ENCODE results near the gene SPESP1.
A peak's percentile ranks its signal among the peaks of the same experiment; 100 is the strongest.

The SPESP1 gene

DNA sequence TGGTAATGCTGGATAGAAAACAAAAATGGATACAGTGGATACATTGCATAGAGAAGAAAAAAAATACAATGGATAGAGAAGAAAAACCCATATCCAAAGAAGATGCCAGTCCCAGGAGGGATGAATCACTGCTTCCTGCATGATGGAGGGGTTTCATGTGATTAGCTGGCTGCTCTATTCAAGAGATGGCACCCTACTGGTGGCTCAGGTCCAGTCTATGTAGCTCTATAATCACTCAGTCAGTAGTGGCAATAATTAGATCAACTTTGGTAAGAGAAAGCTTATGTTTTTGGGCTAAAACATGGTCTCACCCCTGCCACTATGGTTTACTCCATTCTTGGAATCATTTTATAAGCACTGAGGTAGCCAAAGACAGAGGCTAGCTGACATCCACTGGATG is 50.5 kb downstream of the SPESP1 start:
- Histone ChIP-seq H2BK120ac (ENCODE audit: low read depth, low read length) (no peak overlapping the region), H2BK12ac (ENCODE audit: low read length in 2 of 2) (no peak overlapping the region)

DNA sequence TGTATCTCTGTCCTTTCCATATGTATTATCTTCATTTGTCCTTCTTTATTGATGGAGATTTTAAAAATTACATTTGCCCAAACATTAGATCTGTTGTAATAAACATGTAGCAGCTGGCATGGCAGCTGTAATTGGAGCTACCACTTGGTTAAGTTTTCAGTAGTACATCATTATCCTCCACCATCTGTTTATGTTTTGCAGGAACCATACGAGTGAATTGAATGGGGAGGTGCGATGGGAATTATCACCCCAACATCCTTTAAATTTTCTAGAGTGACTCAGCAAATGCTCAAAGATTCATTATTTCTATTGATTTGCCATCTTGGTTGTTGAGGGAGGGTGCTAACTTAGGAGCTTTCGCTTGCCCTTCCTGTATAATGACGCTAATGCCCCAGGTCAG is 51.6 kb downstream of the SPESP1 start:
- Histone ChIP-seq H3K79me1 (replicated peaks; ENCODE audit: low read length, poor library complexity, severe bottlenecking) (no peaks in the 10 kb centered on the region), H3K4me2 (ENCODE audit: low read length, poor library complexity, severe bottlenecking) (no peak overlapping the region), H2BK12ac (ENCODE audit: low read length in 2 of 2) (no peak overlapping the region), H3K27ac (ENCODE audit: low read length, poor library complexity, severe bottlenecking) (no peak overlapping the region), H3K18ac (ENCODE audit: low read depth in 1 of 2, low read length in 2 of 2) (no peak overlapping the region), H3K4me3 (ENCODE audit: insufficient read depth in 1 of 2, low read depth in 1 of 2, low read length in 2 of 2) (no peak overlapping the region), H3K23ac (ENCODE audit: low read length in 2 of 2) (no peak overlapping the region), H3K9me3 (ENCODE audit: control insufficient read depth, low read length) (peaks cover 5% of the 10 kb centered on the region), H2BK15ac (ENCODE audit: low read depth, poor library complexity, severe bottlenecking) (no peak overlapping the region), H3K4me1 (ENCODE audit: control insufficient read depth, insufficient read depth, low read depth, low read length) (peaks cover 3% of the 10 kb centered on the region), H2AFZ (ENCODE audit: low read depth, low read length) (no peak overlapping the region), H4K8ac (ENCODE audit: low read length) (no peak overlapping the region), H3K9ac (ENCODE audit: low read length) (no peak overlapping the region), H3K14ac (ENCODE audit: low read length in 2 of 2) (no peak overlapping the region), H3K36me3 (ENCODE audit: control insufficient read depth in 1 of 2, insufficient read depth in 2 of 2, low read depth in 1 of 2, low read length in 2 of 2) (no peaks in the 10 kb centered on the region), H3K4ac (ENCODE audit: low read depth in 1 of 2, low read length in 2 of 2) (no peak overlapping the region), H2BK5ac (ENCODE audit: low read depth, low read length, poor library complexity, severe bottlenecking) (no peak overlapping the region), H2AK5ac (ENCODE audit: low read length, severe bottlenecking) (no peak overlapping the region), H2BK120ac (ENCODE audit: low read depth, low read length) (no peak overlapping the region), H3K27me3 (ENCODE audit: control insufficient read depth in 1 of 2, insufficient read depth in 1 of 2, low read length in 2 of 2) (peaks cover 17 to 35% of the 10 kb centered on the region in 2 experiments), H4K91ac (ENCODE audit: low read length) (no peak overlapping the region)
- WGBS, result 100% methylated on average over 3 of the region's 4 CpGs
- DNase-seq, result no peak

More for the DNA sequence above, 50.5 kb downstream of the SPESP1 start:
- Histone ChIP-seq H3K9ac (ENCODE audit: low read length) (no peak overlapping the region), H2BK15ac (ENCODE audit: low read depth, poor library complexity, severe bottlenecking) (no peak overlapping the region), H4K91ac (ENCODE audit: low read length) (no peak overlapping the region), H2AK5ac (ENCODE audit: low read length, severe bottlenecking) (no peak overlapping the region), H4K8ac (ENCODE audit: low read length) (no peak overlapping the region), H3K18ac (ENCODE audit: low read depth in 1 of 2, low read length in 2 of 2) (no peak overlapping the region), H3K23ac (ENCODE audit: low read length in 2 of 2) (no peak overlapping the region), H2AFZ (ENCODE audit: low read depth, low read length) (no peak overlapping the region), H3K4me2 (ENCODE audit: low read length, poor library complexity, severe bottlenecking) (no peak overlapping the region), H3K27me3 (ENCODE audit: control insufficient read depth in 1 of 2, insufficient read depth in 1 of 2, low read length in 2 of 2) (peaks cover 12 to 35% of the 10 kb centered on the region in 2 experiments), H3K14ac (ENCODE audit: low read length in 2 of 2) (no peak overlapping the region), H3K36me3 (ENCODE audit: control insufficient read depth in 1 of 2, insufficient read depth in 2 of 2, low read depth in 1 of 2, low read length in 2 of 2) (no peaks in the 10 kb centered on the region), H3K4me1 (ENCODE audit: control insufficient read depth, insufficient read depth, low read depth, low read length) (peaks cover 3% of the 10 kb centered on the region), H2BK5ac (ENCODE audit: low read depth, low read length, poor library complexity, severe bottlenecking) (no peak overlapping the region), H3K79me1 (replicated peaks; ENCODE audit: low read length, poor library complexity, severe bottlenecking) (no peaks in the 10 kb centered on the region), H3K27ac (ENCODE audit: low read length, poor library complexity, severe bottlenecking) (no peak overlapping the region), H3K4me3 (ENCODE audit: insufficient read depth in 1 of 2, low read depth in 1 of 2, low read length in 2 of 2) (no peak overlapping the region), H3K4ac (ENCODE audit: low read depth in 1 of 2, low read length in 2 of 2) (no peak overlapping the region), H3K9me3 (ENCODE audit: control insufficient read depth, low read length) (peaks cover 9% of the 10 kb centered on the region)
- no peak for DNase-seq

DNA sequence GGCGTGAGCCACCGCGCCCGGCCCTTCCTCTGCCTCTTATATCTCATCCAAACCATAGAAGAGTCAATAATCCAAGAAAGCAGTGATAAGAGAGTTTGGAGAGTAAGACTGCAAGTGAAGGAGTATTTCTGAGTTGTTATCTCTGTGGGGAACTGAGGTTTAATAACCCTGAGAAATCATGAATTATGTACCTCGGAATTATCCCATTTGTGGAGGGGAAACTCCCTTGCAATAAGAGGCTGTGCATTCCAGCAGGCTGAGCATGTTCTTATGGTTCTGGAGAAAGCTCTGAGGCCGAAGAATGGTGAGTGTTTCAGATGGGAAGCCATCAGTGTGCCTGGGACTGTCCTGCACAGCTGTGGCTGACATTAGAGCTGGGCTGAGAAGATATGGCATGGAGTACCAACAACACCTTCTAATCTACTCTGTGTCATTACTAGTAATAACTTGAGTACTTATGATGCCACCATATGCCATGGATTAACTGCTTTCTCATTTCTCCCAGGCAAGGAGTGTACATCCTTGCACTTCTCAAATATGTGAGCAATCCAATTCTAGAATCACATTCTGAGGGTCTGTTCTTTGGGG is 52.7 kb downstream of the SPESP1 start:
- H2AK5ac ChIP-seq (ENCODE audit: low read length, severe bottlenecking), result no peak overlapping the region
- H3K27ac ChIP-seq (ENCODE audit: low read length, poor library complexity, severe bottlenecking), result no peak overlapping the region
- WGBS, result 86% methylated on average over 2 of the region's 6 CpGs

DNA sequence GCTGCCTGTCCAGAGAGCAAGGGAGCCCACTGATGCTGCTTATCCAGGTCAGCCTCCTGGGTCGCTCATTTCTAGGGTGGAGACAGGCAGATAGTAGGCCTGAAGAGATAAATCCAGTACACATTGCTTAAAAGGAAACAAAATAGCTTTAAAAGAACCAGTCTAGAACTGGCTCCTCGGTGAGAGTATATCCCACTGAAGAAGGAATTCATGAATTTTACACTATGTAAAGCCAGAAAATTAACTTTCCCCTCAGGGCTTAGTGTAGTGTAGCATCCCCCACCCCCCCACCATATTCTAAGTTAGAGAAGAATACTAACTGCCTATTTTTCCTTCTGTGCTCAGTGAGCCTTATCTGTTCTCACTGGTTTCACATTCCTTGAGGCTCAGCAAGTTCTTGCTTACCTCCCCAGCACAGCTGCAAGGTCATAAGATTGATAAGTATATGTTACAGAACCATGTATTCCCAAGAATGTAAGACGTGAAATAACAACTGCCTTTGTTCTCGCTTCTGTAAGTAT is 53.7 kb downstream of the SPESP1 start:
- Histone ChIP-seq H3K14ac (ENCODE audit: low read length in 2 of 2) (no peak overlapping the region), H3K79me1 (replicated peaks; ENCODE audit: low read length, poor library complexity, severe bottlenecking) (no peaks in the 10 kb centered on the region), H3K36me3 (ENCODE audit: control insufficient read depth in 1 of 2, insufficient read depth in 2 of 2, low read depth in 1 of 2, low read length in 2 of 2) (no peaks in the 10 kb centered on the region), H3K27ac (ENCODE audit: low read length, poor library complexity, severe bottlenecking) (peak overlapping the region; percentile 81), H2BK12ac (ENCODE audit: low read length in 2 of 2) (no peak overlapping the region), H3K4me2 (ENCODE audit: low read length, poor library complexity, severe bottlenecking) (peak overlapping the region; percentile 55), H2AK5ac (ENCODE audit: low read length, severe bottlenecking) (peak overlapping the region; percentile 69), H2BK120ac (ENCODE audit: low read depth, low read length) (no peak overlapping the region), H3K9ac (ENCODE audit: low read length) (no peak overlapping the region), H2BK15ac (ENCODE audit: low read depth, poor library complexity, severe bottlenecking) (no peak overlapping the region), H3K4ac (ENCODE audit: low read depth in 1 of 2, low read length in 2 of 2) (no peak overlapping the region), H3K27me3 (ENCODE audit: control insufficient read depth in 1 of 2, insufficient read depth in 1 of 2, low read length in 2 of 2) (peaks cover 20 to 34% of the 10 kb centered on the region in 2 experiments), H3K4me1 (ENCODE audit: control insufficient read depth, insufficient read depth, low read depth, low read length) (peaks cover 3% of the 10 kb centered on the region), H2AFZ (ENCODE audit: low read depth, low read length) (no peak overlapping the region), H4K91ac (ENCODE audit: low read length) (no peak overlapping the region), H3K4me3 (ENCODE audit: insufficient read depth in 1 of 2, low read depth in 1 of 2, low read length in 2 of 2) (no peak overlapping the region), H3K23ac (ENCODE audit: low read length in 2 of 2) (no peak overlapping the region), H3K18ac (ENCODE audit: low read depth in 1 of 2, low read length in 2 of 2) (no peak overlapping the region), H4K8ac (ENCODE audit: low read length) (no peak overlapping the region), H2BK5ac (ENCODE audit: low read depth, low read length, poor library complexity, severe bottlenecking) (no peak overlapping the region), H3K9me3 (ENCODE audit: control insufficient read depth, low read length) (no peaks in the 10 kb centered on the region)
- no peak for DNase-seq
- 88% methylated on average over 4 of the region's 4 CpGs for WGBS

More for the DNA sequence above, 52.7 kb downstream of the SPESP1 start:
- Histone ChIP-seq H2BK5ac (ENCODE audit: low read depth, low read length, poor library complexity, severe bottlenecking) (no peak overlapping the region), H4K8ac (ENCODE audit: low read length) (no peak overlapping the region), H3K4me1 (ENCODE audit: control insufficient read depth, insufficient read depth, low read depth, low read length) (peaks cover 3% of the 10 kb centered on the region), H3K4me3 (ENCODE audit: insufficient read depth in 1 of 2, low read depth in 1 of 2, low read length in 2 of 2) (no peak overlapping the region), H3K18ac (ENCODE audit: low read depth in 1 of 2, low read length in 2 of 2) (no peak overlapping the region), H3K36me3 (ENCODE audit: control insufficient read depth in 1 of 2, insufficient read depth in 2 of 2, low read depth in 1 of 2, low read length in 2 of 2) (no peaks in the 10 kb centered on the region), H3K4me2 (ENCODE audit: low read length, poor library complexity, severe bottlenecking) (no peak overlapping the region), H3K14ac (ENCODE audit: low read length in 2 of 2) (no peak overlapping the region), H3K9ac (ENCODE audit: low read length) (no peak overlapping the region), H2AFZ (ENCODE audit: low read depth, low read length) (no peak overlapping the region), H2BK120ac (ENCODE audit: low read depth, low read length) (no peak overlapping the region), H2BK15ac (ENCODE audit: low read depth, poor library complexity, severe bottlenecking) (no peak overlapping the region), H3K27me3 (ENCODE audit: control insufficient read depth in 1 of 2, insufficient read depth in 1 of 2, low read length in 2 of 2) (peaks cover 25 to 42% of the 10 kb centered on the region in 2 experiments), H3K79me1 (replicated peaks; ENCODE audit: low read length, poor library complexity, severe bottlenecking) (no peaks in the 10 kb centered on the region), H2BK12ac (ENCODE audit: low read length in 2 of 2) (no peak overlapping the region), H3K23ac (ENCODE audit: low read length in 2 of 2) (no peak overlapping the region), H4K91ac (ENCODE audit: low read length) (no peak overlapping the region), H3K9me3 (ENCODE audit: control insufficient read depth, low read length) (peaks cover 3% of the 10 kb centered on the region), H3K4ac (ENCODE audit: low read depth in 1 of 2, low read length in 2 of 2) (no peak overlapping the region)
- DNase-seq, result no peak
